ENCODE results near the gene CD86.

GRCh38 chr3:122168044-122168443 is 112.9 kb downstream of the CD86 start:
- TF ChIP-seq, protein P1, sequence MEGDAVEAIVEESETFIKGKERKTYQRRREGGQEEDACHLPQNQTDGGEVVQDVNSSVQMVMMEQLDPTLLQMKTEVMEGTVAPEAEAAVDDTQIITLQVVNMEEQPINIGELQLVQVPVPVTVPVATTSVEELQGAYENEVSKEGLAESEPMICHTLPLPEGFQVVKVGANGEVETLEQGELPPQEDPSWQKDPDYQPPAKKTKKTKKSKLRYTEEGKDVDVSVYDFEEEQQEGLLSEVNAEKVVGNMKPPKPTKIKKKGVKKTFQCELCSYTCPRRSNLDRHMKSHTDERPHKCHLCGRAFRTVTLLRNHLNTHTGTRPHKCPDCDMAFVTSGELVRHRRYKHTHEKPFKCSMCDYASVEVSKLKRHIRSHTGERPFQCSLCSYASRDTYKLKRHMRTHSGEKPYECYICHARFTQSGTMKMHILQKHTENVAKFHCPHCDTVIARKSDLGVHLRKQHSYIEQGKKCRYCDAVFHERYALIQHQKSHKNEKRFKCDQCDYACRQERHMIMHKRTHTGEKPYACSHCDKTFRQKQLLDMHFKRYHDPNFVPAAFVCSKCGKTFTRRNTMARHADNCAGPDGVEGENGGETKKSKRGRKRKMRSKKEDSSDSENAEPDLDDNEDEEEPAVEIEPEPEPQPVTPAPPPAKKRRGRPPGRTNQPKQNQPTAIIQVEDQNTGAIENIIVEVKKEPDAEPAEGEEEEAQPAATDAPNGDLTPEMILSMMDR (IDR thresholded peaks at IDR 0.05; ENCODE audit: low read depth, low read length, poor library complexity, severe bottlenecking), result no peak
- TF ChIP-seq EZH2phosphoT487 (IDR thresholded peaks at IDR 0.05; ENCODE audit: borderline replicate concordance, low read length), result no peak

Data from DOHH2 (cell line).